ENCODE results near the gene SUPT4H1.
A peak's percentile ranks its signal among the peaks of the same experiment; 100 is the strongest.

The SUPT4H1 gene

GRCh38 chr17:58356231-58356630, 4.2 kb upstream of the SUPT4H1 start:
- no peak overlapping the region for H3K4me3 ChIP-seq (replicated peaks in 1 of 2; ENCODE audit: low read depth in 2 of 2, low read length in 2 of 2)
- TF ChIP-seq, protein P1, sequence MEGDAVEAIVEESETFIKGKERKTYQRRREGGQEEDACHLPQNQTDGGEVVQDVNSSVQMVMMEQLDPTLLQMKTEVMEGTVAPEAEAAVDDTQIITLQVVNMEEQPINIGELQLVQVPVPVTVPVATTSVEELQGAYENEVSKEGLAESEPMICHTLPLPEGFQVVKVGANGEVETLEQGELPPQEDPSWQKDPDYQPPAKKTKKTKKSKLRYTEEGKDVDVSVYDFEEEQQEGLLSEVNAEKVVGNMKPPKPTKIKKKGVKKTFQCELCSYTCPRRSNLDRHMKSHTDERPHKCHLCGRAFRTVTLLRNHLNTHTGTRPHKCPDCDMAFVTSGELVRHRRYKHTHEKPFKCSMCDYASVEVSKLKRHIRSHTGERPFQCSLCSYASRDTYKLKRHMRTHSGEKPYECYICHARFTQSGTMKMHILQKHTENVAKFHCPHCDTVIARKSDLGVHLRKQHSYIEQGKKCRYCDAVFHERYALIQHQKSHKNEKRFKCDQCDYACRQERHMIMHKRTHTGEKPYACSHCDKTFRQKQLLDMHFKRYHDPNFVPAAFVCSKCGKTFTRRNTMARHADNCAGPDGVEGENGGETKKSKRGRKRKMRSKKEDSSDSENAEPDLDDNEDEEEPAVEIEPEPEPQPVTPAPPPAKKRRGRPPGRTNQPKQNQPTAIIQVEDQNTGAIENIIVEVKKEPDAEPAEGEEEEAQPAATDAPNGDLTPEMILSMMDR (IDR thresholded peaks at IDR 0.05; ENCODE audit: low read depth, low read length), result no peak
- no peak for DNase-seq (ENCODE audit: low read depth in 2 of 2)

DNA sequence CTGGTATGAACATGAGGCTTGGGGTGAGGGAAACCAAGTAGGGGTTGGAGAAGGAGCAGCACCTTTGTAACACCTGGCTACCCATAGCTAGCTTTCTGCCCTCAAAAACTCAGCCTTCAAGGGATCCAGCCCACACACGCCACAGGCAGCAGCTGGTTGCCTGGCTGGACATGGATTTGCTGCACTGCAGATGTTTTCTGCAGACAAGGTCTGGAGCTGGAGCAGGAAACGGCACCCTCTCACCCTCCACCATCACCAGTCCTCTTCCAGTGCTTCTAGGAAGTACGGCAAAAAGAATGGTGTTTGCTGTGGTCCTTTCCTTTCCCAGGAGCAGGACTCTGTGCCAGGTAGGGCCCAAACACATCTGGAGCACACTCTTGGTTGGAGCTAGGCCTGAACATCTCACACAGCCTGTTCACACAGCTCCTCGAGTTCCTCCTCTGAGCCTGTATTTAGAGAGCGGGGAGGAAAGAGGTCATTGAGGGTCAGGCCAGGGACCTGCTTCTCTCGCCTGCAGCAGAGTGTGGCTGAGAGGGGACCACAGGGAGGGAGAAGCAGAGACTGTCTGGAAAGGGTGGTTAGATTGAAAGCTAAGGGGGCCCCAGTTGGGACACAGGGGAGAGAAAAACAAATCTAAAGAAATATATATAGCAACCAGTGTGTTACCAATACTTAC, 2.7 kb upstream of the SUPT4H1 start:
- DNase-seq (ENCODE audit: low read depth in 2 of 2), result no peak
- TF ChIP-seq, protein P1 (IDR thresholded peaks at IDR 0.05; ENCODE audit: low read depth, low read length), result no peak
- H3K4me3 ChIP-seq (replicated peaks in 1 of 2; ENCODE audit: low read depth in 2 of 2, low read length in 2 of 2), result no peak overlapping the region

GRCh38 chr17:58353389-58353825, 1.4 kb upstream of the SUPT4H1 start:
- TF ChIP-seq, protein P1 (IDR thresholded peaks at IDR 0.05; ENCODE audit: low read depth, low read length), result no peak
- no peak for DNase-seq (ENCODE audit: low read depth in 2 of 2)
- H3K4me3 ChIP-seq (replicated peaks in 1 of 2; ENCODE audit: low read depth in 2 of 2, low read length in 2 of 2), result no peak overlapping the region

DNA sequence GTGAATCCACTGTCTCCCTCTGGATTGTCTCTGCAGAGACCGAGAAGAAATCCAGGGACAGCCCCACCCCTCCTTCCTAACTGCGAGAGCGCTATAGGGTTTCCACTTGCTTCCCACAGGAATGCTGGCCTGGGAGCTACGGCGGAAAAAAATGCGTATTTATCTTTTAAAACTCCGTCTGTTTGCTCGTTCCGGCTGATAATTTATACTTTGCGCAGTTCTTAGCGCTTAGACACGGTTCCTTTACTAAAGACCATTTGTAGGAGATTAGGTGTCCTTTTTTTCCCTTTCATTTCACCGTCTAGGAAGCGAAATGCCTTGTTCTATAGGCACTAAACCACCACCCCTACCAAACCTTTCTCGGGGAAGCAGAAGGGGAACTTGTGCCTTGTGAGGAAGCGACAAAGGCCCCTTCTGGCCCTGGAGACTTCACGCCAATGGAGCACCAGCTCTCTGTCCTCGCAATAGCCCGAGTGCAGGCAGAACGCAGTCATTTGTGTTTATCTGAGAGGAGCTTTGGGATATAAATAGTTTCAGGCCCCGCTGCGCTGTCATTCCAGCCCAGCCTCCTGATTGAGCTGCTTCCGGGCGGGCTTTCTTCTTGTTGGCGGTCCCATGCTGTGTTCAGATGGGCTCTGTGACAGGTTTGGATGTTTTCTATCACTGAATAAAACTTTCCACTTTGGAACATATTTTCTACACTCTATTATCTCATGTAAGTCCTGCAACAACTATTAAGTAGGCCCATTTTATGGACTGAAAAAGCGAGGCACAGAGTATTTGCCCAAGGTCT, 791 bp upstream of the SUPT4H1 start:
- DNase-seq (ENCODE audit: low read depth in 2 of 2), result peak; percentile 43 to 54
- TF ChIP-seq, protein P1 (IDR thresholded peaks at IDR 0.05; ENCODE audit: low read depth, low read length), result no peak
- peak overlapping the region; percentile 78 to 97 for H3K4me3 ChIP-seq (replicated peaks in 1 of 2; ENCODE audit: low read depth in 2 of 2, low read length in 2 of 2)

DNA sequence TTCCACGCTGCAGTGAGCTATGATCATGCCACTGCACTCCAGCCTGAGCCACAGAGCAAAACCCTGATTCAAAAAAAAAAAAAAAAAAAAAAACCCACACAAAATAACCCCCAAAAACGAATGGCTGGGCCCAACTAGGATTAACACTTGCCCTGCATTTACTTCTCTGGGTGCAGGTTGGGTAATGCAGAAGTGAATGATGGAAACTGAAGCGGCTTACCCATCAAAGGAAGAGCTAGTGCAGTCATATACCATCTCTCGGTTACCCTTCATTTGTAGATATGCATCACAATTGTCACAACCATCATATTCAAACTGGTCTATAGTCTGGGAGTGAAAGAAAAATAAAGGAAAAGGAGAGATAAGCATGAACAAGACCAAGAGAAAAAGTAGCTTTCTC, 819 bp downstream of the SUPT4H1 start:
- no peak for DNase-seq (ENCODE audit: low read depth in 2 of 2)
- peak overlapping the region; percentile 78 to 97 for H3K4me3 ChIP-seq (replicated peaks in 1 of 2; ENCODE audit: low read depth in 2 of 2, low read length in 2 of 2)
- TF ChIP-seq, protein P1 (IDR thresholded peaks at IDR 0.05; ENCODE audit: low read depth, low read length), result no peak

DNA sequence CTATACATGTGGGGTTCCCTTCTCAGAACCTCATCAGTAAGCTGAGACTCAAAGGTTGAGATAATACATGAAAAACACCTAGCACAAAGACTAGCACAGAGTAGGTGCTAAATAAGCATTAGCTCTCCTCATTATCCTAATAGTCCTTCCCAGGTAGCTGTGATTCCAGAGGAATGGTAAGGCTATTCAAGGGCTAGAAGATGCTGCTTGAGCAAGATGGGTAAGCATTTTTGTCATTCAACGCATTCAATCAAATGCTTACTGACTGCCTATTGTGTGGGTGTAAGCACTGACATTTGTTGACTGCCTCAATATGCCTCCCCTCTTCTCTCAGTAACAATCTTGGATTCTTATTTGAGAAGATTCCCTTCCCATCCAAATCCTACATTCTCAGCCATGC, 4.0 kb downstream of the SUPT4H1 start:
- H3K4me3 ChIP-seq (replicated peaks in 1 of 2; ENCODE audit: low read depth in 2 of 2, low read length in 2 of 2), result no peak overlapping the region
- TF ChIP-seq, protein P1 (IDR thresholded peaks at IDR 0.05; ENCODE audit: low read depth, low read length), result no peak
- DNase-seq (ENCODE audit: low read depth in 2 of 2), result no peak
